T-helper 9 cell (primary cell): ENCODE measurements around the gene CNPY2.
"Not testable (repeated sequence)": the region's sequence is repeated elsewhere in the genome, so short reads cannot be mapped to it uniquely, and the experiment has no call there.

Experiments
- DNase-seq: peaks from one replicate; pipeline ENCODE4 v3.0.0-alpha.2; 2020
- total RNA-seq, 2 donors: gene quantifications; one replicate each; lab custom pipeline; 2026; lab: John Stamatoyannopoulos, UW

Gene CNPY2
- total RNA-seq, result 4.3 to 7.1 reads per million in 2 donors

- peak; percentile 91 for DNase-seq
Measured at GRCh38 chr12:56315622-56316473, at the start of gene CNPY2. CNPY2 (minus strand) TSS chr12:56315988; CDS start chr12:56315217, 771 bp downstream.

- no peak for DNase-seq
Measured at GRCh38 chr12:56362130-56363059, 46.6 kb upstream of the CNPY2 start, which contains the start of gene APOF. APOF (minus strand) TSS chr12:56362857; CDS start chr12:56362745, 112 bp downstream.

GRCh38 chr12:56361487-56362129 is 45.8 kb upstream of the CNPY2 start:
- no peak for DNase-seq

- DNase-seq, result peak; percentile 97
Measured at GRCh38 chr12:56359851-56360767, 44.3 kb upstream of the CNPY2 start, which contains the start of gene STAT2. STAT2 (minus strand) TSS chr12:56360107; CDS start chr12:56356571, 3,536 bp downstream.

- DNase-seq, result no peak
Measured at GRCh38 chr12:56358836-56359532, 43.2 kb upstream of the CNPY2 start.

GRCh38 chr12:56351325-56351724 is 35.5 kb upstream of the CNPY2 start:
- no peak for DNase-seq

- DNase-seq, result no peak
Measured at GRCh38 chr12:56350662-56351061, 34.9 kb upstream of the CNPY2 start.

- DNase-seq, result no peak
Measured at GRCh38 chr12:56348776-56349175, 33.0 kb upstream of the CNPY2 start.

- DNase-seq, result not testable (repeated sequence)
Measured at GRCh38 chr12:56347255-56347654, 31.5 kb upstream of the CNPY2 start.

- DNase-seq, result peak; percentile 8
Measured at GRCh38 chr12:56346675-56347074, 30.9 kb upstream of the CNPY2 start.

- not testable (repeated sequence) for DNase-seq
Measured at GRCh38 chr12:56342290-56342689, 26.5 kb upstream of the CNPY2 start.

- no peak for DNase-seq
Measured at GRCh38 chr12:56341616-56342015, 25.8 kb upstream of the CNPY2 start.

- no peak for DNase-seq
Measured at GRCh38 chr12:56339158-56339422, 23.3 kb upstream of the CNPY2 start.

GRCh38 chr12:56338308-56339157 is 22.7 kb upstream of the CNPY2 start, which contains the start of gene IL23A:
IL23A (plus strand) TSS chr12:56338884; CDS start chr12:56339045, 161 bp downstream.
- peak; percentile 77 for DNase-seq

- no peak for DNase-seq
Measured at GRCh38 chr12:56337753-56338251, 22.0 kb upstream of the CNPY2 start.

- no peak for DNase-seq
Measured at GRCh38 chr12:56336361-56337167, 20.8 kb upstream of the CNPY2 start.

GRCh38 chr12:56335527-56335926 is 19.7 kb upstream of the CNPY2 start:
- not testable (repeated sequence) for DNase-seq

GRCh38 chr12:56334490-56334793 is 18.7 kb upstream of the CNPY2 start:
- no peak for DNase-seq
